ENCODE measurements around the gene VSTM1.
"Not testable (repeated sequence)": the region's sequence is repeated elsewhere in the genome, so short reads cannot be mapped to it uniquely, and the experiment has no call there.

The VSTM1 gene, protein sequence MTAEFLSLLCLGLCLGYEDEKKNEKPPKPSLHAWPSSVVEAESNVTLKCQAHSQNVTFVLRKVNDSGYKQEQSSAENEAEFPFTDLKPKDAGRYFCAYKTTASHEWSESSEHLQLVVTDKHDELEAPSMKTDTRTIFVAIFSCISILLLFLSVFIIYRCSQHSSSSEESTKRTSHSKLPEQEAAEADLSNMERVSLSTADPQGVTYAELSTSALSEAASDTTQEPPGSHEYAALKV

DNA sequence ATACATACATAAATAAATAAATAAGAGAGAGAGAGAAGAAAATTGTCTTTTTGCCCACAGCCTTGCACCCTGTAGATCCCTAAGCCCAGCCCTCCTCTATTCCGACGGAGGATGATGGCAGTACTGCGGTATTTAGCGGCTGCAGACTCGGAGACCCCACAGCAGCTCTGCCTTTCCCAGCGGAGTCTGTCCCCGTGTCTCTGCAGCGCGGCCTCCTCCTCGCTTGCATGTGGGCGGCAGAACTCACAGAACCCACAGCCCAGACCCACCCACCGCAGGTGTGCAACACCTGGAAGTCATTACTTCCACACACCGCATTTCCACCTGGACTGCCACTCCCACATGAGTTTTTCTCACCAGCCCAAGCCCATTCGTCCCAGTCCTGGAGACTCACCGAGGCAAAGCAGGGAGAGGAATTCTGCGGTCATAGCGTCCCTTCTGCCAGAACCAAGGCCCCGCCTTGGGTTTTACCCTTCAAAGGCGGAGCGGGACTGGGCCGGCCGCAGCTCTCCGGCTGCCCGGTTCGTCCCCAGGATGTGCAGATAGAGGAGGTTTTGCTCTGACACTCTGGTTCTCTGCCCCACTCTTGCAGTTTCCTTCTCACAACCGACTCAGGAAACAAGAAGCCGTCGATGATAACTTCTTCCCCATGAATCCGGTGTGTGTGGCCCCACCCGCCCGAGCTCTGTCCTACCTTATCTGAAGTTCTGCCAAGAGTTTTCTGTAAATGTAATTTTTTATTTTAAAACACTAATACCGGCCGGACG lies at the start of gene VSTM1:
VSTM1 (minus strand) TSS at position 548 of the 767 bp plus-strand sequence; CDS start at position 428, 120 bp downstream.
- no peak for DNase-seq

DNA sequence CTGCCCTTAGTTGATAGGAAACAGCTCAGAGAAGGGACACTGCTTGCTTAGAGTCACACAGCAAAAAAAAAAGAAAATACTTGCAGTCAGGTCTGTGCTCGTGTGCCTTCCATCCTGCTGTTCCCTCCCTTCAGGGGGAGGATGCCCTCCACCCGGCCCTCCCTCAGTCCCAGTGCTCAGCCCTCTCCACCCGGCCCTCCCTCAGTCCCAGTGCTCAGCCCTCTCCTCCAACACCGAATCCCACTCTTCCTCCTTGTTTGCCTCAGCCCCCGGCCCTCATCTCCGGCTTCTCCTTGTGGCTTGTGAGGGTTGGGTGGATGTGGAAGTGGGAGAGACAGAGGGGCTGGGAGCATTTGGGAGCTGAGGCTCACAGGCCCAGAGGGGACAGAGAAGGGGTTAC lies 46.0 kb upstream of the VSTM1 start:
- no peak for DNase-seq

DNA sequence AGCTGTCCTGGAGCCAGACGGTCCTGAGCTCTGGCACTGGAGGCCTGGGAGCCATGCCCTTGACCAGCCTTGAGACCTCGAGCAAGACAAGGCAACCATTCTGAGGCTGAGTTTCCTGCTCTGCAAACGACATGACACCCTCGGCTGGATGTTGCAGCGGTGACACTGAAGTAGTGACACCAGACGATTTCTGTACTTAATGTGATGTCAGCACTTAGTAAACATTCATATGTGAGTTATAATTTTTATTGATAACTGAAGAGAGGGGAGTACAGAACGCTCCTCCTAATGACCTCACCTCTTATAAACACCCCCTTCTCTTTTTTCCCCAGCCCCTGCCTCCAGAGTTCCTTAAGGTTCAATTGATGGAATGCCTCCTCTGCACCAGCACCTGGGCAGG lies 44.8 kb upstream of the VSTM1 start:
- no peak for DNase-seq

DNA sequence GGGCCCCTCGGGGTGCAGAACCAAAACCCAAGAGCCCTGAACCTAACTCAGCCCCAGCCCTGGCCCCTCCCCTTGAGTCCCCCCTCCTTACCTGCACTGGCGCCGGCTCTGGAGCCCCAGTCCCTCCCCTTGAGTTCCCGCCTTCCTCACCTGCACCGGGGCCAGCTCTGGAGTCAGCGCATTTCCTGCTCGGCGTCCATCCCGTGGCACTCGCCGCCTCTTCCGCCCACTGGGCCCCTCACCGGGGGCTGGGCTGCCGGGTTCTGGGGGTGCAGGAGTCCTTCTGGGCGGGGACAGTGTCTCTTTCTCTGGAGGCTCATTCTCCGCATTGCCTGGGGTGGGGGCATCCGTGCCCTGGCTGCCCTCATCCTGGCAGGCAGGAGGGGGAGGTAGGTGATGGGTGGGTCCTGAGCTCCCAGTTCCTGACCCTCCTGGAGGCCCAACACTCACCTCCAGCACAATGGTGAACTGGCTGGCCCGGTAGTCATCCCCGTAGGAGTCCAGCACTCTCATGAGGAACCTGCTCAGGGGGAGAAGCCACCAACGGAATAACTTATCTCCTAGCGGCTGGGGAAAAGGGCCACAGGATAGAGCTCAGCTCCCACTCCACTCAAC lies 44.3 kb upstream of the VSTM1 start:
- DNase-seq, result no peak

DNA sequence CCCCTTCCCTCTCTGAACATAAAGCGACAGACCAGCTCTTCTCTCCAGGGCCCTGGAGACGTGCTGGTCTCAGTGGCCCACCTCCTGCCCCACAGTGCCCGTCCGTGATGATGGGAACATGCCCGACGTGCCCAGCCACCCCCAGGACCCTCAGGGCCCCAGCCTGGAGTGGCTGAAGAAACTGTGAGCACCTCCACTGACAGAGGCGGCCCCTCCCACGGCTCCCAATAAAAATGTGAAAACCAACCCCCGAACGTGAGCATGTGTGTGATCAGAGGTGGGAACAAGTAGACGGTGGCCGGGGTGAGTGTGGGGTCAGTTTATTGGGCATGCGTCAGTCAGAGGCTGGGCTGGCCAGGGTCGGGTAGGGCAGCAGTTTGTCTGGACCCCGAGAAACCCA lies 43.0 kb upstream of the VSTM1 start:
- no peak for DNase-seq

DNA sequence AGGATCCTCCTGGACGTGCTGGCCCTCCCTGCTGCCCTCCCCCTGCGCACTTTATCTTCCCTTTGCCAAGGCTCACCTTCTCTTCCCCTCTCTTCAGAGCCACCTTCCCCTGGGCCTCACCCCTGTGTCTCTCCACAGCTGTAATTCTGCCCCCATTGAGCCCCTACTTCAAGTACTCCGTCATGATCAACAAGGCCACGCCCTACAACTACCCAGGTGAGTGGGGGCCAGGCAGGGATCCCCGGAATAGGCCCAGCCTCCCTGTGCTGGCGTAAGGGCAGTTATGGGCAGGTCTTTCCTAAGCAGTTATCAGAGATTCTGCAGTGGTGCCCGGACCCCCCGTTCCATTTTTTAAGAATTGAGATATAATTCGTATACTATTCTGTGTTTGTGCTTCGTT lies 42.1 kb upstream of the VSTM1 start:
- no peak for DNase-seq

DNA sequence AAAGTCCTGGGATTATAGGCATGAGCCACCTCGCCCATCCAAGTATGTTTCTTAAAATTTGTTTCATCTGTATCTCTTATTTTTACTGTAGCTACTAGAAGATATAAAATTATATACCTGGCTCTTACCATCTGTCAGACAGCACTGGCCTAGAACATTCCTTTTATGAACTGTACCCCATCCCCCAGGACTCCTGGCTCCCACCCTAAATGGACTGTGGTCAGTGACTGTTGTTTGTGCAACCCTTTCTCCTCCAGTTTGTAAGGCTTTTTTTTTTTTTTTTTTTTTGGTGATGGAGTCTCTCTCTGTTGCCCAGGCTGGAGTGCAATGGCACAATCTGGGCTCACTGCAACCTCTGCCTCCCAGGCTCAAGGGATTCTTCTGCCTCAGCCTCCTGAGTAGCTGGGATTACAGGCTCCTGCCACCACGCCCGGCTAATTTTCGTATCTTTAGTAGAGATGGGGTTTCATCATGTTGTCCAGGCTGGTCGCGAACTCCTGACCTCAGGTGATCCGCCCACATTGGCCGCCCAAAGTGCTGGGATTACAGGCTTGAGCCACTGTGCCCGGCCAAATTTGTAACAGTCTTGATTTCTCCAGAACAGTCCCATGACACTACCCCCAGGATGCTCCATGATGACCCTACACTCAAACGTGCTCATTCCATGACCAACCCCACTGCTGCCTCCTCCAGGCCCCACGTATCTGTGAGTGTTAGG lies 41.5 kb upstream of the VSTM1 start:
- DNase-seq, result no peak

DNA sequence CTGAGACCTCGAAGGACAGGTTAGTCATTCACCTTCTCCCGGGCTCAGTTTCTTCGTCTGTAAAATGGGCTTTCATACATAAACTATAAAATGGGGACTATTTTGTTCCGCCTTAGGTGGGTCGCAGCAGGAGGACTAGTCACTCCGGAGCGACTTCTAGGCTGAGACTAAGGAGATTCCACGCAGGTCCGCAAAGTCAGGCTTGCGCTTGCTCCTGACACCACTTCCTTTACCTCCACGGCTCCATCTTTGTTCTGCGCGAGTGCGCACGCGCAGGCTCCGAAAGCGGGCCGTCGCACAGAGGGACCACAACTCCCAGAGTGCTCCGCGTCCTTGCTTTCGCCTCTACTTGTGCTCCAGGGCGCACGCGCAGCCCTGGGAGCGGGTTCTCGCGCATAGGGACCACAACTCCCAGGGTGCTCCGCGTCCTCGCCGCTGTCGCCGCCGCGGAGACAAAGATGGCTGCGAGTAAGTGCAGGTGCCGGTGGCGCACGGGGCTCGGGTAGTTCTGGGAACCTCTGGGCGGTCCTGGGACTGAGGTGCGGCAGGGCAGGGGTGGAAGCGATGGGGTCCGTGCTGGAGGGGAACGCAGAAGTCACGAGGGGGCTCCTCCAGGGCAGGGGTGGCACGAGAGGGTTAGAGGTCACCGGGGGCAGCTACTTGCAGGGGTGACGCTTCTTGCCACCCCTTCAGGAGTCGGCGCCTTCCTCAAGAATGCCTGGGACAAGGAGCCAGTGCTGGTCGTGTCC lies 38.9 kb upstream of the VSTM1 start, which contains the start of gene NDUFA3:
NDUFA3 (plus strand) TSS at position 435 of the 749 bp plus-strand sequence; CDS start at position 459, 24 bp downstream.
- DNase-seq, result peak; percentile 98

DNA sequence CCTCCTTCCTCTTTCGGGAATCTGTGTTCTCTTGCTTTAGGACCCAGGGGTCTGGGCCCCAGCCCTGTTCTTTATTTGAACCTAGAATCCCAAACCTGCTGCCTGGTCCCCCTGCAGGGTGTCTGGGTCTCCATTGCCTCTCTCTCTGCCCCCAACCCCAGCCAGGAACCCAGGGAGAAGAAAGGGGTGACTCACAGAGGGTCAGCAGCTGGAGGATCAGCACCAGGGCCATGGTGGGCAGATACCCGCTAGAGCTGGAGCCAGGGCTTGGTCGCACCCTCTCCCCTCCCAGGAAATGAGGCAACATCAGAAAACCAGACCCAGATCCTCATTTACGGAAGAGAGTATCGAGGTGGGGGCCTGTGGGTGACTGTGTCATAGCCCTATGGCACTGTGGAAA lies 36.9 kb upstream of the VSTM1 start, which contains the start of gene OSCAR:
OSCAR (minus strand) TSS at position 243 of the 400 bp plus-strand sequence; CDS start at position 232, 11 bp downstream.
- DNase-seq, result no peak

DNA sequence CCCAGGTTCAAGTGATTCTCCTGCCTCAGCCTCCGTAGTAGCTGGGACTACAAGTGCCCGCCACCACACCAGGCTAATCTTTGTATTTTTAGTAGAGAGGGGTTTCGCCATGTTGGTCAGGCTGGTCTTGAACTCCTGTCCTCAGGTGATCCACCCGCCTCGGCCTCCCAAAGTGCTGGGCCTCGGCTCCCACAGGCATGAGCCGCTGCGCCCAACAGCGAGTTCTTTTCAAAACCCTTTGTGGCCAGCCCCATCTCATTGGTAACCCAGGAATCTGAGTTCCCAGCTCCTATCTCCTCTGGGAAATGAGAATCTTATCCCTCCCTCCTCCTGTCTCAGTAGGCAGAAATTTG lies 36.2 kb upstream of the VSTM1 start:
- not testable (repeated sequence) for DNase-seq

DNA sequence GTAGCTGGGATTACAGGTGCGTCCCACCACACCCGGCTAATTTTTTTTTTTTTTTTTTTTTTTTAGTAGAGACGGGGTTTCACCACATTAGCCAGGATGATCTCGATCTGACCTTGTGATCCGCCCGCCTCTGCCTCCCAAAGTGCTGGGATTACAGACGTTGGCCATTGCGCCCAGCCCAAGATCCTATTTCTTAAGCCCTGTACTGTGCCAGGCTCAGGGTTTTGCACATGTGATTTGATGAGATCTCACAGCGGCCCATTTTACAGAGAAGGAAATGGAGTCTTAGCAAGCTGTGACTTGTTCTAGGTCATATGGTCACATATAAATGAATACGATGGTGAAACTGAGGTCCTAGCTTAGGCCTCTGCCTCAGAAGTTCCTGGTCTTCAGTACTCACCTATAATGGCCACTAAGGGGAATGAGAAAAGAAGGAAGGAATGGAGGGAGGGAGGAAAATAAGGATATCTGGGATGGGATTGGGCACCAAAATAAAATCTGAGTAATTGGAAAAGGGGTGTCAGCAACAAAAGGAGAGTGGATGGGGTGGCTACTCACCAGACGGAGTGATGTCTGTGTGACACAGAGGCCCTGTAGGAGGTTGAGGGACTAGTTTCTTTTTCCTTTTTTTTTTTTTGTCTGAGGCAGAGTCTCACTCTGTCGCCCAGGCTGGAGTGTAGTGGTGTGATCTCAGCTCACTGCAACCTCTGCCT lies 35.6 kb upstream of the VSTM1 start:
- DNase-seq, result no peak

DNA sequence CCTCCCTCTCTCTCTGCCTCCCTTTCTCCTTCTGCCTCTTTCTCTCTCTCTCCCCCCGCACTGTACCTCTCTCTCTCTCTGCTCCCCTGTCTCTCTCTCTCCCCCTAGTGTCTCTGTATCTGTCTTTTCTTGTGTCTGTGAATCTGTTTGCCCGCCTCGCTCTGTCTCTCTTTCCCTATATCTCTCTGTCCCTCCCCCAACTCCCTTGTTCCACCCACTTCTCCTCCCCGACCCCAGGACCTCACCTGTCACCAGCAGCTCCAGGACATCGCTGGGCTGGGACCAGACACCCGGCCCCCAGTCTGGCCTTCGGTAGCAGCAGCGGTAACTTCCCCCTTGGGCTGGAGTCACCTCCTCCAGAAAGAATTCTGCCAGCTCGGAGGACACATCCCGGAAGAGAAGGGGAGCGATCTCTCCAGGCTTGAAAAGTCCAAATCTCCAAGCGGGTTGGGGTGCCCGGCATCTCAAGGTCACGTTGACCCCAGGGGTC lies 33.0 kb upstream of the VSTM1 start:
- no peak for DNase-seq

DNA sequence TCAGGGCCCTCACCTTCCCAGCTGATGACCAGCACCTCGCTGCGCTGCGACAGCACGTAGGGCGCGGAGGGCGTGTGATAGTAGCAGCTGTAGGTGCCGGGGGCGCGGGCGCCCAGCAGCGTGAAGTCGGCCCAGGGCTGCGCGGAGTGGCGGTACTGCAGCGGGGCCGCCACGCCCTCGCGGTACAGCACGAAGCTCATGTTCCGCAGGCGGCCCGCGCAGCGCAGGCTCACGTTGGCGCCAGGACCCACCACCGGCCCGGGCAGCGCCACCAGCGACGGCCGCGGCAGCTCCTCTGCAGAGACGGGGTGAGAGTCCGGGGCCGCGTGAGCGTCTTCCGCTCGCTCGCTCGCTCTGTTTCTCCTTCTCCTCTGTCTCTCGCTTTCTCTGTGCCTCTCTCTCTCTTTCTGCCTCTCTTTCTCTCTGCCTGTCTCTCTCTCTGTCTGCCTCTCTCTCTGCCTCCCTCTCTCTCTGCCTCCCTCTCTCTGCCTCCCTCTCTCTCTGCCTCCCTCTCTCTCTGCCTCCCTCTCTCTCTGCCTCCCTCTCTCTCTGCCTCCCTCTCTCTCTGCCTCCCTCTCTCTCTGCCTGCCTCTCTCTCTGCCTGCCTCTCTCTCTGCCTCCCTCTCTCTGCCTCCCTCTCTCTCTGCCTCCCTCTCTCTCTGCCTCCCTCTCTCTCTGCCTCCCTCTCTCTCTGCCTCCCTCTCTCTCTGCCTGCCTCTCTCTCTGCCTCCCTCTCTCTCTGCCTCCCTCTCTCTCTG lies 32.3 kb upstream of the VSTM1 start:
- DNase-seq, result peak; percentile 48

DNA sequence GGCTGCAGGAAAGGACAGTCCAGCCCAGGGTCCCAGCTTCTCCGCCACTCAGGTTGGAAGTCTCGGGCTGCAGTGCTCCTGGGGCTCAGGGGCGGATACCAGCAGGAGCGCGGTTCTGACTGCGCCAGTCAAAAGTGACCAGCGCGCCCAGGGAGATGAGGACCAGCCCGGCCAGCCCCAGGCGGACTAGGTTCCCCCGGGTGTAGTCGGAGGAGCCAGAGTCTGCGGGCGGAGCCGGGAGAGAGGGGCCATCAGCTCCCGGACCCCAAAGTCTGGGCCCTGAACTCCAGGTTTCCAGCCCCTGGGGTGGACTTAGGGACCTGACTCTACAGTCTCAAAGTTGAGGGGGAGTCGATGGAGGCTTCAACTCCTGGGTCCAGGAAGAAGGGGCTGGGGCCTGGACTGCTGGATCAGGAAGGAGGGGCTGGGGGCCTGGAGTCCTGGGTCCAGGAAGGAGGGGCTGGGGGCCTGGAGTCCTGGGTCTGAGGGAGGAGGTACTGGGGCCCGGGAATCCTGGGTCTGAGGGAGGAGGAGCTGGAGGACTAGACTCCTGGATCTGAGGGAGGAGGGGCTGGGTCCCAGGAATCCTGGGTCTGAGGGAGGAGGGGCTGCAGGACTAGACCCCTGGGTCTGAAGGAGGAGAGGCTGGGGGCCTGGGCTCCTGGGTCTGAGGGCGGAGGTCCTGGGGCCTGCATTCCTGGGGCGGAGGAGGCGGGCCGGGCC lies 31.6 kb upstream of the VSTM1 start:
- no peak for DNase-seq

DNA sequence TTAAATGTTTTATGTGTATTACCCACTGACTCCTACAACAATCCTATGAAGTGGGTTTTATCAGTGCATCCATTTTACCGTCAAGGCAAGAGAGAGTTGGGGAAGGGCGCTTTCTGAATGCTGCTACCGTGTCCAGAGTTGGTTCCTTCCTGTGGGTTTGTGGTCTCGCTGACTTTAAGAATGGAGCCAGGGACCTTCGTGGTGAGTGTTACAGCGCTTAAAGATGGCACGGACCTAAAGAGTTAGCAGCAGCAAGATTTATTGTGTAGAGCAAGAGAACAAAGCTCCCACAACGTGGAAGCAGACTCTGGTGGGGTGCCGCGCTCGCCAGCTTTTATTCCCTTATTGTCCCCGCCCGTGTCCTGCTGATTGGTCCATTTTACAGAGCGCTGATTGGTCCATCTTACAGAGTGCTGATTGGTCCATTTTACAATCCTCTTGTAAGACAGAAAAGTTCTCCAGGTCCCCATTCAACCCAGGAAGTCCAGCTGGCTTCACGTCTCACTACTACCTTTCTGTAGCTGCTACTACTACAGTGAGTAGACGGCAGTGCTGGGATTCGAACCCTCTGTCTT lies 30.8 kb upstream of the VSTM1 start:
- DNase-seq, result no peak

DNA sequence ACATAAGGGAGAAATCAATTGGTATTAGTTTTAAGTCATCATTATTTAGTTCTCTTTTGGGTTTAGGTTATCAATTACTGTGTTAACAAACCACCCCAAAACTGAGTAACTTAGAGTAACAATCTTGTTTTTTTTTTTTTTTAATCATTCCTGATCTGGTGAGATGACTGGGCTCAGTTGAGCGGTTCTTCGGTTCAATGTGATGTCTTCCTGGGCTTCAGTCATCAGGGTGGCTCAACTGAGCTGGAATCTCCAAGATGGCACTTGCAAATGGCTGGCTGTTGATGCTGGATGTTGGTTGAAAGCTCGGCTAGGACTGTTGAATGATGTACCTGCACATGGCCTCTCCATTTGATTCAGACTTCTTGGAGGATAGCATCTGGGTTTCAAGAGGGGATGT lies 20.7 kb upstream of the VSTM1 start:
- no peak for DNase-seq

DNA sequence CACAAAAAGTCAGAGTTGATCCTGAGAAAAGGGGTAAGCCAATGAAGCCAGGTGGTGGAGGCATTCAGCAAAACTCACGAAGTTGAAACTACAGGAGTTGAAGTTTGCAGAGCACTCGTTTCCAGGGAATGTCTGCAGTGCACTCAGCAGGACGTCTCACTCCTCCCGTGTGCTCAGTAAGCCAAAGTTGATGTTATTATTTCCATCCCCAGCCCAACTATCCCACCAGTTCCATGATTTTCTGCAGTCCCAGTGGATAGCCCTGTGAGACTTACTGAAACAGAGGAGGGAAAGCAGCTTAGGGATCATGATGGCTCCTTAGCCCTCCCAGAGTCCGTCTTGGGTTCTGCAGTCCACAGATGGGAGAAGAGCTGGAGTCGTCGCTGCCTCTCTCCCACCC lies 17.3 kb upstream of the VSTM1 start, which contains the start of gene TARM1:
TARM1 (minus strand) TSS at position 334 of the 400 bp plus-strand sequence; CDS start at position 309, 25 bp downstream.
- DNase-seq, result no peak

DNA sequence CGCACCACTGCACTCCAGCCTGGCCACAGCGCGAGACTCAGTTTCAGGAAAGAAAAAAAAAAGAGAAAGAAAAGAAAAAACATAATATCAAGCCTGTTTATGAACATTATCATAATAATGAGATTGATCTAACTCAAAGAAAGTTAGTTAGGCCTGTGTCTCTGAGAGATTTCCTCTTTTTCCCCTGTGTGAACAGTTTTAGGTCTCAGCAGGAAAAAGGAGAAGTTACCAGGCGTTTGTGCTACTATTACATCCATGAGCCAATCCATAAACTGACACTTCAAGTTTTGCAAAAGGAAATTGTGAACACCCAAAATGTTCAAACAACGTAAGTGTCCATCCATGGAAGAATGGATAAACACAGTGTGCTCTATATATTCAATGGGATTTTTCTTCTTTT lies 13.6 kb upstream of the VSTM1 start:
- DNase-seq, result no peak

DNA sequence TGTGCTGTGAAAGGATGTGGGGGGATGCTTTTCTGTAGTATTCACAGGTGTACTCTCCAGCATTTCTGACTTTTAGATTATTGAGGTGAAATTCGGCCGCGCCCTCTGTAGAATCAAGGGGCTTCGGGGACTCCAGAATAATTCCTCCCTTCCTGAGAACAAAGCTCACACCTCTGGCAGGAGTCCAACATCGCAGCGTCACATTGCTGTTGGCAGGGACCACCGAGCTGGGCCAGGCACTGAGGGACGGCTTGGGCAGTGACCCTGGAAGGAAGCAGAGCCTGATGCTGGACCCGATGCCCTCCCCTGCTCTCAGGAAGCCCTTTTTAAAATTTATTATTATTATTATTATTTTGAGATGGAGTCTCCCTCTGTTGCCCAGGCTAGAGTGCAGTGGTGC lies 11.2 kb upstream of the VSTM1 start:
- DNase-seq, result no peak

DNA sequence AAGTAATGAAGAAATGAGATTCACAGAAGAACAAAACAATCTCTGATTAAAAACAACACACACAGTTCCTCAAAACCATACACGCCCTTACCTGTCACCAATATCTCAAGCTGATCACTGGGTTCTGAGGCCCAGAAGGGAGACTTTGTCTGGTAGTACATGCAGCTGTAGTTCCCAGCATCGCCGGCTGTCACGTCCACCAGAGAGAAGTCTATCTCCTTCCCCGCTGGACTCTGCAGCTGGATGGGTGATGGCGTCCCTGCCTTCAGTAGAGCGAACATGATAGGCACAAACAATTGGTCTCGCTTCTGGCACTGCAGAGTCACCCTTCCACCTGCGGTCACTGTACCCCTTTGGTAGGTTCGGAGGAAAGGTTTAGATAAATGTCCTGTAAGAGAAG lies 10.1 kb upstream of the VSTM1 start:
- no peak for DNase-seq
